IMR-90 (cell line): Measurements from ENCODE around the gene ITPR2. TPM values are rescaled to one million over a fixed set of nuclear protein-coding genes. Genes with fewer than 3 reads are reported as not detected.

Experiments
- ATAC-seq: fragments of 200-7000 bp; cut with Tn5 transposase; 2 replicates; pipeline ENCODE4 v1.9.1; 2020; ENCODE audit warnings: low read depth, mild to moderate bottlenecking, moderate library complexity
- BruUV-seq: library from RNA; stranded (reverse); fragments of 400-500 nt; replicated peaks from 2 replicates; lab custom pipeline; 2021; lab: Mats Ljungman, UMichigan
- CTCF ChIA-PET: fragments of 300-600 bp; formaldehyde crosslinking; extraction: SDS; loops from one replicate; lab custom pipeline; 2021; ENCODE audit warnings: antibody characterized with exemption; lab: Yijun Ruan, JAX
- POLR2A ChIA-PET: fragments of 300-600 bp; sonication (Branson Sonifier 250); formaldehyde crosslinking; loops from one replicate; lab custom pipeline; 2022; ENCODE audit warnings: antibody characterized with exemption; ENCODE audit not compliant: unreplicated experiment; lab: Charles Lee
- DNase-seq: peaks from one replicate; pipeline ENCODE4 v3.0.0; 2013
- H2AFZ ChIP-seq: replicated peaks from 2 replicates; pipeline ENCODE3; 2013; ENCODE audit warnings: low read length, mild to moderate bottlenecking; ENCODE audit not compliant: poor library complexity
- H2AK5ac ChIP-seq: 2 replicates; pipeline ENCODE4 v1.6.1; 2013; ENCODE audit warnings: low read depth, low read length, inconsistent platforms
- H2AK9ac ChIP-seq: replicated peaks from 2 replicates; pipeline ENCODE3; 2013; ENCODE audit warnings: mild to moderate bottlenecking, low read depth, low read length, moderate library complexity; ENCODE audit not compliant: poor library complexity
- H2BK120ac ChIP-seq: 2 replicates; pipeline ENCODE4 v1.6.1; 2013; ENCODE audit warnings: low read depth, low read length, inconsistent platforms
- H2BK15ac ChIP-seq: 3 replicates; pipeline ENCODE4 v1.6.1; 2013; ENCODE audit warnings: low read depth, low read length, inconsistent platforms
- H2BK20ac ChIP-seq: 2 replicates; pipeline ENCODE4 v1.6.1; 2013; ENCODE audit warnings: low read depth, mild to moderate bottlenecking, inconsistent platforms, low read length, moderate library complexity
- H2BK5ac ChIP-seq: 2 replicates; pipeline ENCODE4 v1.6.1; 2013; ENCODE audit warnings: mild to moderate bottlenecking, low read depth, low read length, inconsistent platforms; ENCODE audit not compliant: poor library complexity, severe bottlenecking
- H3K14ac ChIP-seq: replicated peaks from 2 replicates; pipeline ENCODE4 v1.6.1; 2013; ENCODE audit warnings: low read depth, low read length, inconsistent platforms
- H3K18ac ChIP-seq: 2 replicates; pipeline ENCODE4 v1.6.1; 2013; ENCODE audit warnings: low read depth, low read length, control low read depth
- H3K23ac ChIP-seq: 2 replicates; pipeline ENCODE4 v1.6.1; 2013; ENCODE audit warnings: low read depth, low read length, inconsistent platforms
- H3K27ac ChIP-seq: 2 replicates; pipeline ENCODE4 v1.5.1; 2013; ENCODE audit warnings: mild to moderate bottlenecking, control low read depth, low read length; ENCODE audit not compliant: insufficient read depth
- H3K27me3 ChIP-seq: 2 replicates; pipeline ENCODE4 v1.6.1; 2013; ENCODE audit warnings: low read length; ENCODE audit not compliant: control insufficient read depth, insufficient read depth
- H3K36me3 ChIP-seq: 2 replicates; pipeline ENCODE4 v1.6.1; 2013; ENCODE audit warnings: low read length, mixed read lengths; ENCODE audit not compliant: control insufficient read depth, insufficient read depth
- H3K4ac ChIP-seq: 2 replicates; pipeline ENCODE4 v1.6.1; 2013; ENCODE audit warnings: low read depth, low read length, inconsistent platforms
- H3K4me1 ChIP-seq: 2 replicates; pipeline ENCODE4 v1.6.1; 2013; ENCODE audit warnings: low read length, mixed read lengths; ENCODE audit not compliant: control insufficient read depth, insufficient read depth
- H3K4me2 ChIP-seq: 2 replicates; pipeline ENCODE4 v1.6.1; 2013; ENCODE audit warnings: low read depth, mild to moderate bottlenecking, control low read depth, low read length, moderate library complexity
- H3K4me3 ChIP-seq: 2 replicates; pipeline ENCODE4 v1.5.1; 2013; ENCODE audit warnings: low read depth, mild to moderate bottlenecking, control low read depth, low read length, moderate library complexity; ENCODE audit not compliant: insufficient read depth
- H3K56ac ChIP-seq: 2 replicates; pipeline ENCODE4 v1.6.1; 2013; ENCODE audit warnings: low read length, inconsistent platforms; ENCODE audit not compliant: insufficient read depth; ENCODE audit errors: extremely low read depth
- H3K79me1 ChIP-seq, 2 experiments: 2 replicates each; pipeline ENCODE4 v1.6.1; 2013; ENCODE audit warnings: low read length in 2 of 2, inconsistent platforms in 1 of 2, low read depth in 1 of 2
- H3K9ac ChIP-seq: 2 replicates; pipeline ENCODE4 v1.6.1; 2013; ENCODE audit warnings: low read depth, low read length, control low read depth
- H3K9me1 ChIP-seq: 2 replicates; pipeline ENCODE4 v1.6.1; 2013; ENCODE audit warnings: low read length, inconsistent platforms; ENCODE audit not compliant: insufficient read depth
- H3K9me3 ChIP-seq: 2 replicates; pipeline ENCODE4 v1.6.1; 2013; ENCODE audit warnings: low read length; ENCODE audit not compliant: control insufficient read depth, insufficient read depth
- H4K20me1 ChIP-seq: 2 replicates; pipeline ENCODE4 v1.6.1; 2013; ENCODE audit warnings: low read length, inconsistent platforms; ENCODE audit not compliant: insufficient read depth
- H4K5ac ChIP-seq: 2 replicates; pipeline ENCODE4 v1.6.1; 2013; ENCODE audit warnings: mild to moderate bottlenecking, low read depth, low read length, control low read depth
- H4K8ac ChIP-seq, 2 experiments: 2 replicates each; pipeline ENCODE4 v1.6.1; 2013; ENCODE audit warnings: low read depth in 2 of 2, low read length in 2 of 2, control low read depth in 1 of 2, inconsistent platforms in 1 of 2
- H4K91ac ChIP-seq: 2 replicates; pipeline ENCODE4 v1.6.1; 2013; ENCODE audit warnings: low read depth, low read length, inconsistent platforms; ENCODE audit not compliant: insufficient read depth
- BHLHE40 ChIP-seq: fragments of 150-350 bp; IDR thresholded peaks from 2 replicates; pipeline ENCODE4 v1.6.1; 2016; ENCODE audit warnings: mild to moderate bottlenecking, low read depth, low read length
- CEBPB ChIP-seq: IDR thresholded peaks from 2 replicates; pipeline ENCODE4 v1.6.1; 2012; ENCODE audit warnings: low read depth, low read length, improper control_type of control experiment
- CHD1 ChIP-seq: IDR thresholded peaks from 2 replicates; pipeline ENCODE4 v1.6.1; 2012; ENCODE audit warnings: low read depth, low read length, improper control_type of control experiment
- FOS ChIP-seq: fragments of 150-350 bp; IDR thresholded peaks from 2 replicates; pipeline ENCODE4 v1.6.1; 2016; ENCODE audit warnings: low read depth, low read length
- MAFK ChIP-seq: IDR thresholded peaks from 2 replicates; pipeline ENCODE4 v1.6.1; 2012; ENCODE audit warnings: low read depth, low read length, improper control_type of control experiment
- MAZ ChIP-seq: IDR thresholded peaks from 2 replicates; pipeline ENCODE4 v1.6.1; 2012; ENCODE audit warnings: low read depth, mild to moderate bottlenecking, low read length, improper control_type of control experiment, moderate library complexity, borderline replicate concordance
- MXI1 ChIP-seq: IDR thresholded peaks from 2 replicates; pipeline ENCODE4 v1.6.1; 2012; ENCODE audit warnings: low read depth, mild to moderate bottlenecking, low read length, moderate library complexity, borderline replicate concordance
- NFE2L2 ChIP-seq: fragments of 150-350 bp; IDR thresholded peaks from 2 replicates; pipeline ENCODE4 v1.6.1; 2016; ENCODE audit warnings: low read depth, mild to moderate bottlenecking, low read length
- POLR2A ChIP-seq: IDR thresholded peaks from 2 replicates; pipeline ENCODE4 v1.6.1; 2012; ENCODE audit warnings: mild to moderate bottlenecking, low read depth, low read length
- RAD21 ChIP-seq: IDR thresholded peaks from 2 replicates; pipeline ENCODE4 v1.6.1; 2012; ENCODE audit warnings: low read length, improper control_type of control experiment
- RCOR1 ChIP-seq: IDR thresholded peaks from 2 replicates; pipeline ENCODE4 v1.6.1; 2012; ENCODE audit warnings: mild to moderate bottlenecking, low read length, improper control_type of control experiment; ENCODE audit not compliant: insufficient replicate concordance
- RFX5 ChIP-seq: IDR thresholded peaks from 2 replicates; pipeline ENCODE4 v1.8.0; 2012; ENCODE audit warnings: low read depth, mild to moderate bottlenecking, low read length, moderate library complexity
- SMC3 ChIP-seq: fragments of 150-350 bp; IDR thresholded peaks from 2 replicates; pipeline ENCODE4 v1.6.1; 2016; ENCODE audit warnings: low read depth, mild to moderate bottlenecking, antibody characterized with exemption, low read length, moderate library complexity
- dilution Hi-C: fragments of 300-500 bp; cut with HindIII; formaldehyde crosslinking; loops from one replicate; pipeline ENCODE4 v1.14.3; 2018; ENCODE audit warnings: low sequenced_read_pairs; ENCODE audit not compliant: unreplicated experiment
- in situ Hi-C: fragments of 300-500 bp; cut with MboI; formaldehyde crosslinking; loops from 3 replicates; pipeline ENCODE4 v1.14.3; 2019; ENCODE audit warnings: low sequenced_read_pairs, inconsistent platforms, mixed read lengths
- intact Hi-C: fragments of 100-400 bp; cut with micrococcal nuclease; formaldehyde crosslinking; loops from 2 replicates; pipeline ENCODE4 v1.10.0; 2022
- polyA plus RNA-seq, 3 experiments: library from polyadenylated mRNA; depleted of rRNA; stranded (reverse); fragments of >200 nt; gene quantifications; 2 replicates each; pipeline ENCODE4 v1.2.3, GENCODE V29; 2012; ENCODE audit warnings: low replicate concordance in 1 of 3
- total RNA-seq: library from RNA; depleted of rRNA; stranded (reverse); fragments of >200 nt; gene quantifications from 2 replicates; pipeline ENCODE4 v1.2.3, GENCODE V29; 2012
- TF ChIP-seq, protein P1 (sequence below): conservative IDR thresholded peaks from 2 replicates; pipeline ENCODE4 v1.5.1; 2012; ENCODE audit warnings: mild to moderate bottlenecking, low read depth, low read length, improper control_type of control experiment
- TF ChIP-seq, protein P2 (sequence below): fragments of 150-350 bp; IDR thresholded peaks from 2 replicates; pipeline ENCODE4 v1.6.1; 2017; ENCODE audit warnings: mild to moderate bottlenecking, antibody characterized with exemption, low read length, low read depth
- TF ChIP-seq, protein P3 (sequence below): fragments of 150-350 bp; IDR thresholded peaks from 2 replicates; pipeline ENCODE4 v1.6.1; 2016; ENCODE audit warnings: low read depth, mild to moderate bottlenecking, low read length, moderate library complexity, borderline replicate concordance

Gene ITPR2
- total and polyA plus RNA-seq, 2 of the 4 experiments (the other 2 are of a cell fraction) = 1.2 to 9.0 TPM

DNA sequence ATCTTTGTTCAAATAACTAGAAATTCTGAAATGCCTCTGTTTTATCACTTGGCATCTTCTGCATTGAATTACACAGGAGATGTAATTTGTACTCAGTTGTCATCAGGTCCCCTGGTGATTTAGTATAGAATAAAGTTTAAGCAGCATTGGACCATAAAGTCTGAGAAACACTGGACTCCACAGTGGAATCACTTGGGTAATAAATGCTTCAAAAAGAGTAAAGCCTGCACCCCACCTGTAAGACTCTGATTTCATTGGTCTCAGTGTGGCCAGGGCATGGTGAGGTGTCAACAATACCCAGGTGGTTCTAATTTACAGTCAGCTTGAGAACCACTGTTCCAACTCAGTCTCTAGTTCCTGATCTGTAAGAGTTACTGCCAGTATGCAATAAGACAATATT is 148.9 kb downstream of the ITPR2 start:
- POLR2A ChIA-PET = no interaction called here
- H2BK120ac ChIP-seq = no peak overlapping the region
- intact Hi-C loops = no loop called here

More for the DNA sequence above, 148.9 kb downstream of the ITPR2 start:
- no peak overlapping the region for H4K5ac ChIP-seq
- H3K27ac ChIP-seq = no peak overlapping the region
- no peaks in the 10 kb centered on the region for H3K9me1 ChIP-seq
- no peak overlapping the region for H3K9ac ChIP-seq
- no peak overlapping the region for H2BK20ac ChIP-seq
- BruUV-seq = no TSS peak
- no peak overlapping the region for H2AFZ ChIP-seq
- H3K23ac ChIP-seq = no peak overlapping the region
- no peak overlapping the region for H2AK5ac ChIP-seq
- H3K4me2 ChIP-seq = no peak overlapping the region
- no peak overlapping the region for H2AK9ac ChIP-seq
- peaks cover 2% of the 10 kb centered on the region; the same call in 1 of the 2 replicates for H3K4me1 ChIP-seq
- peaks cover 6% of the 10 kb centered on the region; the same call in 1 of the 2 replicates for H3K9me3 ChIP-seq
- H4K8ac ChIP-seq = no peak overlapping the region
- DNase-seq = no peak
- H4K91ac ChIP-seq = no peak overlapping the region
- no peaks in the 10 kb centered on the region for H3K36me3 ChIP-seq
- no peak overlapping the region for H2BK5ac ChIP-seq
- no peak overlapping the region for H3K4me3 ChIP-seq
- no peak overlapping the region for H3K4ac ChIP-seq
- CTCF ChIA-PET = no interaction called here
- no peak for TF ChIP-seq MXI1
- TF ChIP-seq CEBPB = no peak
- no peak for TF ChIP-seq BHLHE40
- TF ChIP-seq, protein P1, sequence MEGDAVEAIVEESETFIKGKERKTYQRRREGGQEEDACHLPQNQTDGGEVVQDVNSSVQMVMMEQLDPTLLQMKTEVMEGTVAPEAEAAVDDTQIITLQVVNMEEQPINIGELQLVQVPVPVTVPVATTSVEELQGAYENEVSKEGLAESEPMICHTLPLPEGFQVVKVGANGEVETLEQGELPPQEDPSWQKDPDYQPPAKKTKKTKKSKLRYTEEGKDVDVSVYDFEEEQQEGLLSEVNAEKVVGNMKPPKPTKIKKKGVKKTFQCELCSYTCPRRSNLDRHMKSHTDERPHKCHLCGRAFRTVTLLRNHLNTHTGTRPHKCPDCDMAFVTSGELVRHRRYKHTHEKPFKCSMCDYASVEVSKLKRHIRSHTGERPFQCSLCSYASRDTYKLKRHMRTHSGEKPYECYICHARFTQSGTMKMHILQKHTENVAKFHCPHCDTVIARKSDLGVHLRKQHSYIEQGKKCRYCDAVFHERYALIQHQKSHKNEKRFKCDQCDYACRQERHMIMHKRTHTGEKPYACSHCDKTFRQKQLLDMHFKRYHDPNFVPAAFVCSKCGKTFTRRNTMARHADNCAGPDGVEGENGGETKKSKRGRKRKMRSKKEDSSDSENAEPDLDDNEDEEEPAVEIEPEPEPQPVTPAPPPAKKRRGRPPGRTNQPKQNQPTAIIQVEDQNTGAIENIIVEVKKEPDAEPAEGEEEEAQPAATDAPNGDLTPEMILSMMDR = no peak
- TF ChIP-seq CHD1 = no peak
- no peak for TF ChIP-seq POLR2A
- TF ChIP-seq, protein P2, sequence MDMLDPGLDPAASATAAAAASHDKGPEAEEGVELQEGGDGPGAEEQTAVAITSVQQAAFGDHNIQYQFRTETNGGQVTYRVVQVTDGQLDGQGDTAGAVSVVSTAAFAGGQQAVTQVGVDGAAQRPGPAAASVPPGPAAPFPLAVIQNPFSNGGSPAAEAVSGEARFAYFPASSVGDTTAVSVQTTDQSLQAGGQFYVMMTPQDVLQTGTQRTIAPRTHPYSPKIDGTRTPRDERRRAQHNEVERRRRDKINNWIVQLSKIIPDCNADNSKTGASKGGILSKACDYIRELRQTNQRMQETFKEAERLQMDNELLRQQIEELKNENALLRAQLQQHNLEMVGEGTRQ = no peak
- no peak for TF ChIP-seq RFX5
- TF ChIP-seq RCOR1 = no peak
- TF ChIP-seq MAFK = no peak
- no peak for TF ChIP-seq FOS
- TF ChIP-seq, protein P3, sequence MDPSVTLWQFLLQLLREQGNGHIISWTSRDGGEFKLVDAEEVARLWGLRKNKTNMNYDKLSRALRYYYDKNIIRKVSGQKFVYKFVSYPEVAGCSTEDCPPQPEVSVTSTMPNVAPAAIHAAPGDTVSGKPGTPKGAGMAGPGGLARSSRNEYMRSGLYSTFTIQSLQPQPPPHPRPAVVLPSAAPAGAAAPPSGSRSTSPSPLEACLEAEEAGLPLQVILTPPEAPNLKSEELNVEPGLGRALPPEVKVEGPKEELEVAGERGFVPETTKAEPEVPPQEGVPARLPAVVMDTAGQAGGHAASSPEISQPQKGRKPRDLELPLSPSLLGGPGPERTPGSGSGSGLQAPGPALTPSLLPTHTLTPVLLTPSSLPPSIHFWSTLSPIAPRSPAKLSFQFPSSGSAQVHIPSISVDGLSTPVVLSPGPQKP = no peak
- no peak for TF ChIP-seq MAZ
- TF ChIP-seq NFE2L2 = no peak
- no peak for TF ChIP-seq RAD21
- TF ChIP-seq SMC3 = no peak
- H3K79me1 ChIP-seq = no peaks in the 10 kb centered on the region
- H2BK15ac ChIP-seq = no peak overlapping the region
- H3K14ac ChIP-seq = no peak overlapping the region
- no peak overlapping the region for H3K18ac ChIP-seq
- in situ Hi-C loops (no loop called here), dilution Hi-C loops (no loop called here)
- H3K56ac ChIP-seq = no peak overlapping the region
- H4K20me1 ChIP-seq = no peaks in the 10 kb centered on the region
- ATAC-seq = no peak
- H3K27me3 ChIP-seq = no peaks in the 10 kb centered on the region
